Epithelial cell of proximal tubule (primary cell): ENCODE results near the gene TMA16. TPM values are rescaled to one million over a fixed set of nuclear protein-coding genes. Genes with fewer than 3 reads are reported as not detected.
A peak's percentile ranks its signal among the peaks of the same experiment; 100 is the strongest.
"Not testable (repeated sequence)": the region's sequence is repeated elsewhere in the genome, so short reads cannot be mapped to it uniquely, and the experiment has no call there.

Experiments
- DNase-seq: peaks from one replicate; pipeline ENCODE4 v3.0.0-alpha.2; 2011; ENCODE audit warnings: low read depth
- H3K4me3 ChIP-seq: 2 replicates; pipeline ENCODE4 v1.5.1; 2011; ENCODE audit warnings: low read depth, mild to moderate bottlenecking, low read length
- CTCF ChIP-seq: conservative IDR thresholded peaks from 2 replicates; pipeline ENCODE4 v1.5.1; 2012; ENCODE audit warnings: low read depth, mild to moderate bottlenecking, low read length
- total RNA-seq: library from RNA; depleted of rRNA; stranded (reverse); fragments of >200 nt; gene quantifications from 2 replicates; pipeline ENCODE4 v1.2.3, GENCODE V29; 2015

The TMA16 gene
- total RNA-seq: 40.1 and 48.8 TPM in 2 replicates

DNA sequence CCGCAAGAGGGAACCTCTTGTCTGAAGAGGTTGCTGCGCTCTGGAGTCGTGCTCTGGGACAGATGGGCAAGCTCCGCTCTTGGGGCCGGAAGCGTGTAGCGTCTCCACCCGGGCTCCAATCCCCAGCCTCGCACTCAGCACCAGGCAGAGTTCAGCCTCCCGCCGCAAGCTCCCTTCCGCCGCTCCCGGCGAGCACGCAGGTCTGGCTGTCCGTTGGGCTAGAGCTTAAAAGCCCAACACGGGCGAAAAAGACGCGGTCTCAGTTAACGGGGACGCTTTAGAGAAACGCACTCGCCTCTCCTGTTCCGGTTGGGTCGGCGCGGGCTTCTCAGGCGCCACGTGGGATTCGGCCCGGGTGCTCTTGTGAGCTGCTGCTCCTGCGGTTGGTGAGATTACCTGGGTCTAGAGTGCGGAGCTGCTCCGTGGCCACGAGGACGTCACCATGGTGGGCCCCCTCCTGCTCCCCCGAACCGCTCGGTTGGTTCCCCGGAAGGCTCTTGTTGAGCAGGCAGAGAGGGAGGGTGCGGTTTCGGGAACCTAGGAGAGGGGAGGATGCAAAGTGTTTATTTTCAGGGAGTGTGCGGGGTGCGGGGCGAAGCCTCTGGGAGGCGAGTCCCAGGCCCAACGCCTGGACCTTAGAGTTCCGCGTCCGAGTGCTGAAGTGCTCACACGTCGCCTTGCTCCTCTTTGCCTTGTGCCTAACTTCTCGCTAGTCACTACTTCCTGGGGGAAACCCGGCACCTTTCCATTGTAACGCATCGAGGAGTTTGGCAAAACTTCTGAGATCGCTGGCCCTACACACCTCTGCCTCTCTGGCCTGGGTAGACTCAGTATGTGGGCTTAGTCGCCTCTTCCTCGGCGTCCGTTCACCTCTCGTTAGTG is at the start of gene TMA16:
TSS of gene TMA16 (plus strand) at position 331 of the 882 bp plus-strand sequence. CDS start at position 443, 112 bp downstream.
- DNase-seq: peak; percentile 59
- H3K4me3 ChIP-seq: peak within 1 kb of the TSS; percentile 95
- no peak for TF ChIP-seq CTCF

DNA sequence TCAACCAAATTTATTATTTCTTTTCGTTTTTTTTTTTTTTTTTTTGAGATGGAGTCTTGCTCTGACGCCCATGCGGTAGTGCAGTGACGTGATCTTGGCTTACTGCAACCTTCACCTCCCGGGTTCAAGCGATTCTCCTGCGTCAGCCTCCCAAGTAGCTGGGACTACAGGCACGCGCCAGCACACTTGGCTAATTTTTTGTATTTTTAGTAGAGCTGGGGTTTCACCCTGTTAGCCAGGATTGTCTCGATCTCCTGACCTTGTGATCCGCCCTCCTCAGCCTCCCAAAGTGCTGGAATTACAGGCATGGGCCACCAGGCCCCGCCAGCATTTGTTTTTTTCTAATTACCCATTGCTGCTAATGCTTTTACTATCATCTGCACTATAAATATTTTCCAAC is 47.5 kb upstream of the TMA16 start:
- DNase-seq, H3K4me3 ChIP-seq: not testable (repeated sequence)

DNA sequence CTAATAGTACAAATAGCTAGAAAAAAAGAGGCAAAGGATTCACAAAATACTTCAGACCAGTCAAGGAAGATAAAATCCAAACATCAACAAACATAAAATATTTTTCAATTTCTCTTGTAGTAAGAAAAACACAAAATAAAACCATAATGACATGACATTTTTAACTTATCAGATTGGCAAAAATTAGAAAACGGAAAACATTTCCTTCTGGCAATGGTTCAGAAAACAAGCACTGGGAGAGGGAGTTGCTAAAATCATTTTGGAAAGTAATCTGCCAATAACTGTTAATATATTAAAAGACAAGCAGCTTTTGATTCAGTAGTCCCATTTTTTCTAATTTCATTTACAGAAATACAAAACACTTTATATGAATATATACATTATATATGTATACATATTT is 47.0 kb upstream of the TMA16 start:
- H3K4me3 ChIP-seq: no peak overlapping the region
- DNase-seq: no peak
- no peak for TF ChIP-seq CTCF

- H3K4me3 ChIP-seq: no peak overlapping the region
Observed at GRCh38 chr4:163448540-163449203, 45.8 kb upstream of the TMA16 start.

DNA sequence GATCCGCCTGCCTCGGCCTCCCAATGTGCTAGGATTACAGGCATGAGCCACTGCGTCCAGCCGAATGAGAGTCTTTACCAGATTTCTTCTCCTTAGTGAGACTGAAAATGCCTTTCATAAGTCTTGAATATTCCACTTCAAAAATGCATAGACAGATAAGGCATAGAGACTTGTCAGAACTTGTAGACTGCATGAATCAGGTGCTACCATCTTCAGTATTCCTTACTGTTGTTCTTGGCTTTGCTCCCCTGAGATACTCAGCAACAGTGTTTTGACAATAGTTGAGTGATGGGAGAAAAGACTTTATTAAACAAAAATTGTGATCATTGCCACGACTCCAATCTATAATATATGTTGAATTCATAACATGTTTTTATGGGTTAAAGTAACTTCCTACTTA is 31.9 kb upstream of the TMA16 start:
- DNase-seq: no peak
- no peak overlapping the region for H3K4me3 ChIP-seq
- TF ChIP-seq CTCF: no peak

More at GRCh38 chr4:163448540-163449203, 45.8 kb upstream of the TMA16 start:
- TF ChIP-seq CTCF: no peak
- no peak for DNase-seq

DNA sequence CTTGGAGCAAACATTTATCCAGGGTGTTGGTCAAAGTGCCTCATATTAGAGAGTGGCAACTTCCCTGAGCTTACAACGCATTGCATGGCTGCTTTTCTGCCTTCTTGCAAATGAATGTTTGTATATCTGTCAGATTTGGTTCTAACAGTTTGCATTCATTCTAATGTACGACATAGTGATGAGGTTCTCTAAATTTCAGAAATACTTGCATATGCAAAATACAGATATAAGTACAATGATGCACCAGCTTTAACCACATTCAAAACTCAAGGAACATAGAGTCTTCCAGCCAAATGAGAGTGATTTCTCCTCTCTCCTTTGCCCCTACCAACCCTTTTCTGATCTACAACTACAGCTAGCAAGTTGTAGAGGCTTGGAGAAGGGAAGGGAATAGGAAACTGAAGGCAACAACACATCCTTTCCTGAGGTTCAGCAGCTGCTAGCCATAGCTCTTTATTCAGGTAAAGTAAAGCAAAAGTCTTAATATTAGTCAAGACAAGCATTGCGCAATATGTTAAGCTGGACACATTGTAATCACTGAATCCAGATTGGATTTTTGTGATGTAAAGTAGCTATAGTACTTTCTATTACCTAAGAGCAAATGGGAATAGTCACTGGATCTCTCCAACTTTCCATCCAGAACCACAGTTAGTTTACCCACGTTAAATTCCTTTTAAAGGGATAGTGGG is 27.3 kb upstream of the TMA16 start:
- no peak overlapping the region for H3K4me3 ChIP-seq
- no peak for TF ChIP-seq CTCF
- no peak for DNase-seq

- no peak for DNase-seq
- no peak for TF ChIP-seq CTCF
- no peak overlapping the region for H3K4me3 ChIP-seq
Observed at GRCh38 chr4:163470391-163470790, 24.1 kb upstream of the TMA16 start.
